ENCODE measurements around the gene C5AR2. TPM values are rescaled to one million over a fixed set of nuclear protein-coding genes. Genes with fewer than 3 reads are reported as not detected.
"Not testable (repeated sequence)": the region's sequence is repeated elsewhere in the genome, so short reads cannot be mapped to it uniquely, and the experiment has no call there.

C5AR2 gene
- total and polyA plus RNA-seq, 4 experiments from 2014 or later: 0.10 to 2.9 (median 1.1) TPM

DNA sequence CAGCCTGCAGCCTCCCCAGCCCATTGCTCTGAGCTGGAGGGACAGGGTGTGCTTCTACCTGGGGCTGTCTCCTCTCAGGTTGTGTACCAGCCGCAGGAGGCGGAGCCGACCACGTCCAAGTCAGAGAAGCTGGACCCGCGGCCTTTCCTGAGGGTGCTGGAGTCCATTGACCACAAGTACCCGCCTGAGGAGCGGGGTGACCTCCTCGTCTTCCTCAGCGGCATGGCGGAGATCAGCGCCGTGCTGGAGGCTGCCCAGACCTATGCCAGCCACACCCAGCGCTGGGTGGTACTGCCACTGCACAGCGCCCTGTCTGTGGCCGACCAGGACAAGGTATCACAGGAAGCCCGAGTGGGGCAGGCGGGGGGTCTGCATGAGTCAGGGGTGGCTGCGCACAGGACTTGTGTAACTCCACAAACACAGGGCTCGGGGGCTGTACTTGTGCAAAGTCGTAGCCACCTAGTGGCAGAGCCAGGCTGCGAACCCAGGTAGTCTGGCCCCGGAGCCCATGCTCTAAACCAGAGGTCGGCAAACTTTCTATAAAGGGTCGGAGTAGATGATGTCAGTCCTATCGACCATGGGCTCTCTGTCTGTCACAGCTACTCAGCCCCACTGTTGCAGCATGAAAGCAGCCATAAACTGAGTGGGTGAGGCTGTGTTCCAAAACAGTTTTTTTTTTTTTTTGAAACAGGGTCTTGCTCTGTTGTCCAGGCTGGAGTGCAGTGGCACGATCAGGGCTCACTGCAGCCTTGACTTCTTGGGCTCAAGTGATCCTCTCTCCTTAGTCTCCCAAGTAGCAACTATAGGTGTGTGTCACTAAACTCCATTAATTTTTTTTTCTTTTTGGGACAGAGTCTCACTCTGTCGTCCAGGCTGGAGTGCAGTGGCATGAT lies 26.1 kb downstream of the C5AR2 start:
- ChIA-PET CTCF (ENCODE audit: partially characterized antibody) (interaction anchor here (1.2 to 1.4 kb wide), 2 partner anchors 9 to 33 kb away, joined by 3 to 7 read pairs; partner anchors contain the start of gene DHX34), POLR2A (ENCODE audit: partially characterized antibody) (interaction anchor here (1.2 kb wide), 1 partner anchor 9 kb away, joined by 3 read pairs; the partner anchor contains the start of gene DHX34)
- H3K27me3 Mint-ChIP-seq: no peaks in the 10 kb centered on the region
- H3K27me3 ChIP-seq (ENCODE audit: insufficient read depth, low read length): no peaks in the 10 kb centered on the region
- H3K4me3 ChIP-seq (ENCODE audit: low read length in 2 of 2): no peak overlapping the region
- no peak for DNase-seq
- H3K4me1 Mint-ChIP-seq: peaks cover 0 to 22% (median 3%) of the 10 kb centered on the region in 4 donors
- no peak overlapping the region for H3K27ac ChIP-seq (ENCODE audit: low read depth, low read length)
- H3K4me3 Mint-ChIP-seq: no peak overlapping the region
- no peaks in the 10 kb centered on the region for H3K9me3 ChIP-seq (ENCODE audit: control insufficient read depth in 1 of 2, low read length in 2 of 2)
- H3K4me1 ChIP-seq (ENCODE audit: insufficient read depth, low read length): no peaks in the 10 kb centered on the region
- H3K36me3 ChIP-seq (ENCODE audit: insufficient read depth, low read length): peaks cover 63% of the 10 kb centered on the region
- no peaks in the 10 kb centered on the region for H3K9me3 Mint-ChIP-seq
- H3K27ac Mint-ChIP-seq: no peak overlapping the region
- intact Hi-C loops (cut with micrococcal nuclease): no loop called here
- H3K36me3 Mint-ChIP-seq: peaks cover 53 to 64% of the 10 kb centered on the region in 2 donors

DNA sequence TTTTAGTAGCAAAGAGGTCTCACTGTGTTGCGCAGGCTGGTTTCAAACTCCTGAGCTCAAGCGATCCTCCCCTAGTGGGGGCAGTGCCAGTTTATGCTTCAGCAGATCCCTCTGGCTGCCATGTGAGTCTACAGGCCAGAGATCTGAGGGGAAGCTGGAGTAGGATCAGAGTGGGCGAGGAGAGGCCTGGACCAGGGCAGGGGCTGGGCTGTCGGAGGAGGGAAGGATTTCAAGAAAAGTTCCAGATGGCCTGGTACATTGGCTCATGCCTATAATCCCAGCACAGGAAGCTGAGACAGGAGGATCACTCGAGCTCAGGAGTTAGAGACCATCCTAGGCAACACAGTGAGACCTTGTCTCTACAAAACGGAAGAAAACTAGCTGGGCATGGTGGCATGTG lies 27.0 kb downstream of the C5AR2 start:
- no peak for DNase-seq
- Mint-ChIP-seq H3K36me3 (peaks cover 54 to 66% of the 10 kb centered on the region in 2 donors), H3K4me3 (no peak overlapping the region), H3K27ac (no peak overlapping the region), H3K9me3 (no peaks in the 10 kb centered on the region), H3K27me3 (no peaks in the 10 kb centered on the region), H3K4me1 (peaks cover 0 to 18% (median 1%) of the 10 kb centered on the region in 4 donors)
- H3K36me3 ChIP-seq (ENCODE audit: insufficient read depth, low read length): peaks cover 64% of the 10 kb centered on the region
- H3K4me3 ChIP-seq (ENCODE audit: low read length in 2 of 2): no peak overlapping the region
- H3K9me3 ChIP-seq (ENCODE audit: control insufficient read depth in 1 of 2, low read length in 2 of 2): no peaks in the 10 kb centered on the region
- ChIA-PET CTCF (ENCODE audit: partially characterized antibody) (interaction anchor here (0.9 kb wide), 1 partner anchor 33 kb away, joined by 4 read pairs; no protein-coding TSS in a partner anchor), POLR2A (ENCODE audit: partially characterized antibody) (interaction anchor here (1.2 kb wide), 1 partner anchor 10 kb away, joined by 3 read pairs; the partner anchor contains the start of gene DHX34)
- no peaks in the 10 kb centered on the region for H3K4me1 ChIP-seq (ENCODE audit: insufficient read depth, low read length)
- no peak overlapping the region for H3K27ac ChIP-seq (ENCODE audit: low read depth, low read length)
- intact Hi-C loops (cut with micrococcal nuclease): no loop called here
- H3K27me3 ChIP-seq (ENCODE audit: insufficient read depth, low read length): no peaks in the 10 kb centered on the region

DNA sequence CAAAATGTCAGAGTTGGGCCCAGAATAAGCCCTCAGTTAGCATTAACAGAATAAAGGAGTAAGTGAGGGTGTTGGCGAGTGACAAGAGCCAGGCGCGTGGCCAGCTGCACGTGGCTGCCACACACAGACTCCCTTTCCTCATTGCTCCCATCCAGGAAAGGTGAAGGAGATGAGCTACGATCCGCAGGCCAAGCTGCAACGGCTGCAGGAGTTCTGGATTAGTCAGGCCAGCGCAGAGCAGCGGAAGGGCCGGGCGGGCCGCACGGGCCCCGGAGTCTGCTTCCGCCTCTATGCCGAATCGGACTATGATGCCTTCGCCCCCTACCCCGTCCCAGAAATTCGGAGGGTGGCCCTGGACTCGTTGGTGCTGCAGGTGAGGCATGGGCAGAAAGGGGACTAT lies 30.3 kb downstream of the C5AR2 start:
- CTCF ChIA-PET (ENCODE audit: partially characterized antibody): interaction anchor here (0.6 kb wide), 1 partner anchor 65 kb away, joined by 3 read pairs; no protein-coding TSS in a partner anchor

DNA sequence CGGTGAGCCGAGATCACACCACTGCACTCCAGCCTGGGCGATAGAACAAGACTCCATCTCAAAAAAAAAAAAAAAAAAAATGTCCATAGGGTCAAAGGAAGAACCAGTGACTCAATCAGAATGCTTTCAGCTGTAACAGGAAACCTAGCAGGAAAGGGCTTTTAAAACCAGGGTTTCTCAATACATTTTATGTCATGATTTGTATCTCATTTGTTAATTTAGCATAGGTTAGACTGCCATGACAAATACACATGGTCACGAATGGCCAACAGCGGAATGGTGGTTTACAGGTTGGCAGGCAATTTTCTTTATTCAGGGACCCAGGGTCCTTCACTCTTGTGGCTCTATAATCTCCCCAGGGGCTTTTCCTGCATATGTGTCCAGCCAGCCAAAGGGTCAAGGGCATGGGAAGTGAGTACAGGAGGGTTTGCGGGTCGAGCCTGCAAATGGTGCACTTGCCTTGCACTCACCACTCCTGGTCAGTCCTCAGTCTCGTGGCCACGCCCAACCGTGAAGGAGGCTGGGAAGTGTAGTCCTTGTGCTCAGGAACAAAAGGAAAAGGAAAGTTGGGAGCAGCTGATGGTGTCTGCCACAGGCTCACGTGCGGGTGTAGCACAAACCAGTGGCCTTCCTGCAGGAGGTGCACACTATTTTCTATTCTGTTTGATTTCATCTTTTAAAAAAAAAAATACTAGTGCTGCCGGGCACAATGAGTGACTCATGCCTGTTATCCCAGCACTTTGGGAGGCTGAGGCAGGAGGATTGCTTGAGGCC lies 32.0 kb downstream of the C5AR2 start:
- CTCF ChIA-PET (ENCODE audit: partially characterized antibody): interaction anchor here (1.0 kb wide), 1 partner anchor 27 kb away, joined by 5 read pairs; no protein-coding TSS in a partner anchor
- H3K4me3 ChIP-seq (ENCODE audit: low read length in 2 of 2): no peak overlapping the region
- no peaks in the 10 kb centered on the region for H3K27me3 ChIP-seq (ENCODE audit: insufficient read depth, low read length)
- no peaks in the 10 kb centered on the region for H3K27me3 Mint-ChIP-seq
- no peaks in the 10 kb centered on the region for H3K9me3 Mint-ChIP-seq
- H3K36me3 ChIP-seq (ENCODE audit: insufficient read depth, low read length): peaks cover 48% of the 10 kb centered on the region
- peak overlapping the region in 2 of 7 donors; percentile 60 to 74 for H3K27ac Mint-ChIP-seq
- no peaks in the 10 kb centered on the region for H3K9me3 ChIP-seq (ENCODE audit: control insufficient read depth in 1 of 2, low read length in 2 of 2)
- H3K4me1 Mint-ChIP-seq: peaks cover 0 to 5% (median under 1%) of the 10 kb centered on the region in 4 donors
- intact Hi-C loops (cut with micrococcal nuclease): no loop called here
- H3K27ac ChIP-seq (ENCODE audit: low read depth, low read length): no peak overlapping the region
- H3K4me3 Mint-ChIP-seq: no peak overlapping the region
- H3K36me3 Mint-ChIP-seq: peaks cover 30 to 59% of the 10 kb centered on the region in 2 donors
- DNase-seq: no peak
- no peaks in the 10 kb centered on the region for H3K4me1 ChIP-seq (ENCODE audit: insufficient read depth, low read length)
- POLR2A ChIA-PET (ENCODE audit: partially characterized antibody): no interaction called here

More for the DNA sequence above, 30.3 kb downstream of the C5AR2 start:
- Histone ChIP-seq H3K4me3 (ENCODE audit: low read length in 2 of 2) (no peak overlapping the region), H3K27me3 (ENCODE audit: insufficient read depth, low read length) (no peaks in the 10 kb centered on the region), H3K4me1 (ENCODE audit: insufficient read depth, low read length) (no peaks in the 10 kb centered on the region), H3K36me3 (ENCODE audit: insufficient read depth, low read length) (peaks cover 55% of the 10 kb centered on the region), H3K27ac (ENCODE audit: low read depth, low read length) (no peak overlapping the region), H3K9me3 (ENCODE audit: control insufficient read depth in 1 of 2, low read length in 2 of 2) (no peaks in the 10 kb centered on the region)
- POLR2A ChIA-PET (ENCODE audit: partially characterized antibody): no interaction called here
- Mint-ChIP-seq H3K4me1 (peaks cover 0 to 7% (median under 1%) of the 10 kb centered on the region in 4 donors), H3K36me3 (peaks cover 41 to 68% of the 10 kb centered on the region in 2 donors), H3K9me3 (no peaks in the 10 kb centered on the region), H3K4me3 (no peak overlapping the region), H3K27me3 (no peaks in the 10 kb centered on the region), H3K27ac (no peak overlapping the region)
- intact Hi-C loops (cut with micrococcal nuclease): no loop called here
- no peak for DNase-seq

DNA sequence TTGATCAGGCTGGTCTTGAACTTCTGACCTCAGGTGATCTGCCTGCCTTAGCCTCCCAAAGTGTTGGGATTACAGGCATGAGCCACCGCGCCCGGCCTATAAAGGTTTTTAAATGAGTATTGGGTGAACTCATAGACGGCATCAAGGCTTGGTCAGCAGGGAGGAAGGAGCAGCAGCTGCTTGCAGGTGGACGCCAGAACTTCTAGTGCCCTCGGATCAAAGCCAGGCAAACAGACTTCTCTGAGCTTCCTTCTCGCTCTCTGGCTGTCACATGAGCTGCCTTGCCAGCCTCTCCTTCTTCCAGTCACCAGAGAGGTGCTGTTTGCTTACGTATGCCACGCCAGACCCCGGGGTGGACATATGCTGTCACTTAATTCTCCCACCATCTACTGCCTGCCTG lies 33.5 kb downstream of the C5AR2 start:
- Mint-ChIP-seq H3K27ac (peak overlapping the region in 1 of 7 donors; percentile 42), H3K36me3 (peaks cover 34 to 62% of the 10 kb centered on the region in 2 donors)
- H3K27me3 ChIP-seq (ENCODE audit: insufficient read depth, low read length); H3K9me3 Mint-ChIP-seq; H3K27ac ChIP-seq (ENCODE audit: low read depth, low read length); H3K4me3 ChIP-seq (ENCODE audit: low read length in 2 of 2); H3K9me3 ChIP-seq (ENCODE audit: control insufficient read depth in 1 of 2, low read length in 2 of 2); POLR2A ChIA-PET (ENCODE audit: partially characterized antibody); intact Hi-C loops (cut with micrococcal nuclease); H3K4me1 Mint-ChIP-seq; CTCF ChIA-PET (ENCODE audit: partially characterized antibody); H3K4me3 Mint-ChIP-seq; H3K4me1 ChIP-seq (ENCODE audit: insufficient read depth, low read length); DNase-seq; H3K27me3 Mint-ChIP-seq: not testable (repeated sequence)
- peaks cover 53% of the 10 kb centered on the region for H3K36me3 ChIP-seq (ENCODE audit: insufficient read depth, low read length)

DNA sequence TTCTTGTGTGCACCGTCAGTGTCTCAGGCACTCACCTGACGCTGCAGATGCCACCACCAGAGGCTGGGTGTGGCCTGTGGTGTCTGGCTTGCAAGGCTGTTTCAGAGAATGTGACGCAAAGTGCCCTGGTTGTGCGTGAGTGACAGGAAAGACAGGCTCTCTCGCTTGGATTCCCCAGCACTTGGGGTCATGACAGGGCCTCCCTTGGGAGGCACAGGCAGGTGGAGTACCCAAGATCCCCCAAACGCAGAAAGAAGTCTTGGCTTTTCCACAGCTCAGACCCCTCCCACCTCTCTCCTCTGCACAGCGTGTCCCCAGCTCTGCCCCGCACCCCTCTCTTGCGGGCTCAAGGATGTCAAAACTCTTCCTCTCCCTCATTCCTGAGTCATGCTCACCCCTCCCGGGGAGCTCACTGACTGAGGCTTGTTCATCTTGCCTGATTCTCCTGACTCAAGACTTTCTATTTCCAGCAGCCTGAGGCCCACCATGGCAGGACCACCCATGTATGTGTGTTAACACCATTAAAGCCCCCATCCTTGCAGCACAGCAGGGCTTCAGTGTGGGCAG lies 38.2 kb downstream of the C5AR2 start:
- CTCF ChIA-PET (ENCODE audit: partially characterized antibody): interaction anchor here (0.9 to 2.0 kb wide), 2 partner anchors 21 kb away, joined by 3 to 5 read pairs; partner anchors contain the start of gene DHX34
- Mint-ChIP-seq H3K4me1 (peaks cover 0 to 3% (median 0%) of the 10 kb centered on the region in 4 donors), H3K9me3 (no peaks in the 10 kb centered on the region), H3K27me3 (no peaks in the 10 kb centered on the region), H3K36me3 (peaks cover 32 to 50% of the 10 kb centered on the region in 2 donors), H3K27ac (no peak overlapping the region), H3K4me3 (no peak overlapping the region)
- Histone ChIP-seq H3K36me3 (ENCODE audit: insufficient read depth, low read length) (peaks cover 43% of the 10 kb centered on the region), H3K27ac (ENCODE audit: low read depth, low read length) (no peak overlapping the region), H3K9me3 (ENCODE audit: control insufficient read depth in 1 of 2, low read length in 2 of 2) (no peaks in the 10 kb centered on the region), H3K27me3 (ENCODE audit: insufficient read depth, low read length) (no peaks in the 10 kb centered on the region), H3K4me1 (ENCODE audit: insufficient read depth, low read length) (no peaks in the 10 kb centered on the region), H3K4me3 (ENCODE audit: low read length in 2 of 2) (no peak overlapping the region)
- intact Hi-C loops (cut with micrococcal nuclease): no loop called here
- no peak for DNase-seq
- POLR2A ChIA-PET (ENCODE audit: partially characterized antibody): no interaction called here

Measured in CD4-positive, alpha-beta memory T cell (primary cell).